ENCODE data around the gene AQP2. TPM values are rescaled to one million over a fixed set of nuclear protein-coding genes. Genes with fewer than 3 reads are reported as not detected.
A peak's percentile ranks its signal among the peaks of the same experiment; 100 is the strongest.

The AQP2 gene
- total and polyA plus RNA-seq, 2 of the 13 experiments (the other 11 are each of a cell fraction or from before 2014, with no cell fraction given) = not detected

DNA sequence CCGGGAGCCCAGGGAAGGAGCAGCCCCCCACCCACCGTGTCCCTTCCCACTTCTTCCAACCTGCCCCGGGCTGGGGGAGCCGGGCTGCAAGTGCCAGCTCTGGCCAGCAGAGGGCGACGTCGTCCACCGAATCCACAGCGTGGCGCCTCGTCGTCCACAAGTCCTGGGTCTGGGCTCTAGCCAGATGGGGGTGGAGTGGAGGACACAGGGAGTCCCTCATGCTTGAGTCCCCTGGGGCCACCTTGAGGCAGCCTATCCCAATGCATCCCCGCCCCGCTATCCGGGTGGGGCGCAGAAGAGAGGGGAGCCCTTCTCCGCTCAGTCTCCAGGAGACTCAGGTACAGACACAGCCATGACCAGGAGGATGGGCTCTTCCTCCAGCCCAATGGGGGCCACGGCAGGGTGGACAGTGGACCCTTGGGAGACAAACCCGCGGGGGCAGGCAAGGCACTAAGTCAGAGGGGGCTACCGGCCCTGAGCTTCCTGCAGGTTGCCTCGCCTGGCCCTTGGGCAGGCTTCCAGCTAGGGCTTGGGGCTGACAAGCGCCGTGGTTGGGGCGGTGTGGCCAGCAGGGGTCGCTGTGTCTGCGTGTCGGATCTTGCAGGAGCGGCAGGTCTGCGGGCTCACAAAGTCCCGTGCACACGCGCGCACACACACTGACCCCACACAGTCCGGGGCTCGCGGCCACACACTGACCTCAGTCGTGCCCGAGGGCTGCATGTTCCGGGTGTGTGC lies 16.7 kb downstream of the AQP2 start (continued):
- TF ChIP-seq ZEB1 (IDR thresholded peaks at IDR 0.05; ENCODE audit: insufficient replicate concordance, low read depth) (no peak), ZNF138 (CRISPR knock-in tag; IDR thresholded peaks at IDR 0.05; ENCODE audit: low read depth) (no peak; the same call in 1 of the 2 replicates), KDM5B (CRISPR knock-in tag; IDR thresholded peaks at IDR 0.05; ENCODE audit: borderline replicate concordance) (peak; percentile 61; the same call in 1 of the 2 replicates), MEIS1 (CRISPR knock-in tag; IDR thresholded peaks at IDR 0.05; ENCODE audit: borderline replicate concordance) (no peak), RAD51 (IDR thresholded peaks at IDR 0.05; ENCODE audit: borderline replicate concordance) (no peak), DDIT3 (CRISPR knock-in tag; IDR thresholded peaks at IDR 0.05) (no peak), ZNF253 (CRISPR knock-in tag; IDR thresholded peaks at IDR 0.05; ENCODE audit: borderline replicate concordance) (no peak), MXD3 (CRISPR knock-in tag; IDR thresholded peaks at IDR 0.05) (no peak), HNF4G (IDR thresholded peaks at IDR 0.05; ENCODE audit: borderline replicate concordance, low read depth, low read length) (no peak), HNF4G (CRISPR knock-in tag; IDR thresholded peaks at IDR 0.05; ENCODE audit: borderline replicate concordance, low read depth) (no peak), ESRRA (CRISPR knock-in tag; IDR thresholded peaks at IDR 0.05; ENCODE audit: low read depth) (peak; percentile 81; the same call in 1 of the 2 replicates), ATM (IDR thresholded peaks at IDR 0.05; ENCODE audit: borderline replicate concordance) (no peak), KLF11 (CRISPR knock-in tag; IDR thresholded peaks at IDR 0.05) (0 out of 2 replicates have a peak, but pooled peaks have one; percentile 51), ZNF513 (CRISPR knock-in tag; conservative IDR thresholded peaks at IDR 0.05) (no peak), ZSCAN25 (CRISPR knock-in tag; IDR thresholded peaks at IDR 0.05) (peak; percentile 23; the same call in 1 of the 2 replicates), MYNN (CRISPR knock-in tag; IDR thresholded peaks at IDR 0.05; ENCODE audit: low read depth) (no peak), EED (CRISPR knock-in tag; IDR thresholded peaks at IDR 0.05) (no peak; the same call in 1 of the 2 replicates), ZNF510 (CRISPR knock-in tag; IDR thresholded peaks at IDR 0.05; ENCODE audit: low read depth) (no peak), ZNF180 (CRISPR knock-in tag; IDR thresholded peaks at IDR 0.05; ENCODE audit: borderline replicate concordance, low read depth) (no peak), ZNF121 (CRISPR knock-in tag; IDR thresholded peaks at IDR 0.05) (no peak), ZNF10 (CRISPR knock-in tag; IDR thresholded peaks at IDR 0.05; ENCODE audit: borderline replicate concordance, low read depth) (no peak), TFDP2 (CRISPR knock-in tag; IDR thresholded peaks at IDR 0.05) (no peak)
- TF ChIP-seq, protein P1, sequence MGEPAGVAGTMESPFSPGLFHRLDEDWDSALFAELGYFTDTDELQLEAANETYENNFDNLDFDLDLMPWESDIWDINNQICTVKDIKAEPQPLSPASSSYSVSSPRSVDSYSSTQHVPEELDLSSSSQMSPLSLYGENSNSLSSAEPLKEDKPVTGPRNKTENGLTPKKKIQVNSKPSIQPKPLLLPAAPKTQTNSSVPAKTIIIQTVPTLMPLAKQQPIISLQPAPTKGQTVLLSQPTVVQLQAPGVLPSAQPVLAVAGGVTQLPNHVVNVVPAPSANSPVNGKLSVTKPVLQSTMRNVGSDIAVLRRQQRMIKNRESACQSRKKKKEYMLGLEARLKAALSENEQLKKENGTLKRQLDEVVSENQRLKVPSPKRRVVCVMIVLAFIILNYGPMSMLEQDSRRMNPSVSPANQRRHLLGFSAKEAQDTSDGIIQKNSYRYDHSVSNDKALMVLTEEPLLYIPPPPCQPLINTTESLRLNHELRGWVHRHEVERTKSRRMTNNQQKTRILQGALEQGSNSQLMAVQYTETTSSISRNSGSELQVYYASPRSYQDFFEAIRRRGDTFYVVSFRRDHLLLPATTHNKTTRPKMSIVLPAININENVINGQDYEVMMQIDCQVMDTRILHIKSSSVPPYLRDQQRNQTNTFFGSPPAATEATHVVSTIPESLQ (CRISPR knock-in tag; conservative IDR thresholded peaks at IDR 0.05) = no peak
- TF ChIP-seq, protein P2, sequence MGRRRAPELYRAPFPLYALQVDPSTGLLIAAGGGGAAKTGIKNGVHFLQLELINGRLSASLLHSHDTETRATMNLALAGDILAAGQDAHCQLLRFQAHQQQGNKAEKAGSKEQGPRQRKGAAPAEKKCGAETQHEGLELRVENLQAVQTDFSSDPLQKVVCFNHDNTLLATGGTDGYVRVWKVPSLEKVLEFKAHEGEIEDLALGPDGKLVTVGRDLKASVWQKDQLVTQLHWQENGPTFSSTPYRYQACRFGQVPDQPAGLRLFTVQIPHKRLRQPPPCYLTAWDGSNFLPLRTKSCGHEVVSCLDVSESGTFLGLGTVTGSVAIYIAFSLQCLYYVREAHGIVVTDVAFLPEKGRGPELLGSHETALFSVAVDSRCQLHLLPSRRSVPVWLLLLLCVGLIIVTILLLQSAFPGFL (CRISPR knock-in tag; IDR thresholded peaks at IDR 0.05) = no peak

All from HepG2 (cell line).